ENCODE measurements around the gene KIF1A.

DNA sequence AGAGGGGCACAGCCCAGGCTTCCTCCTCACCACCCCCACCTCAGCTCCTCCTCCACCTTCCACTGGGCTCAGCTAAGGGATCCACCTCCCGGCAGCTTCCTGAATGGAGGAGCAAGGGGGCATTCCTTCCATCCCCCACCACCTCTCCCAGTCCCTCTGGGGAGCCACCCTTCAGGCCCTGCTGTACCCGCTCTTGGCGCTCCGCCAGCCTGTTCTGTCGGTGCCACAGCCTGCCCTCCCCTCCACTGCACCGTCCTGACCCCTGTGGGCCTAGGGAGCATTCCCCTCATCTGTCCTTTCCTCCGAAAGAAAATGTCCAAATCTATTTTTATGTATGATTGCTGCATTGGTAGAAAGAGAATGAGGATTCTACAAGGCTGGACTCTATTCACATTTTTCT lies 59.9 kb downstream of the KIF1A start:
- TF ChIP-seq, protein P1, sequence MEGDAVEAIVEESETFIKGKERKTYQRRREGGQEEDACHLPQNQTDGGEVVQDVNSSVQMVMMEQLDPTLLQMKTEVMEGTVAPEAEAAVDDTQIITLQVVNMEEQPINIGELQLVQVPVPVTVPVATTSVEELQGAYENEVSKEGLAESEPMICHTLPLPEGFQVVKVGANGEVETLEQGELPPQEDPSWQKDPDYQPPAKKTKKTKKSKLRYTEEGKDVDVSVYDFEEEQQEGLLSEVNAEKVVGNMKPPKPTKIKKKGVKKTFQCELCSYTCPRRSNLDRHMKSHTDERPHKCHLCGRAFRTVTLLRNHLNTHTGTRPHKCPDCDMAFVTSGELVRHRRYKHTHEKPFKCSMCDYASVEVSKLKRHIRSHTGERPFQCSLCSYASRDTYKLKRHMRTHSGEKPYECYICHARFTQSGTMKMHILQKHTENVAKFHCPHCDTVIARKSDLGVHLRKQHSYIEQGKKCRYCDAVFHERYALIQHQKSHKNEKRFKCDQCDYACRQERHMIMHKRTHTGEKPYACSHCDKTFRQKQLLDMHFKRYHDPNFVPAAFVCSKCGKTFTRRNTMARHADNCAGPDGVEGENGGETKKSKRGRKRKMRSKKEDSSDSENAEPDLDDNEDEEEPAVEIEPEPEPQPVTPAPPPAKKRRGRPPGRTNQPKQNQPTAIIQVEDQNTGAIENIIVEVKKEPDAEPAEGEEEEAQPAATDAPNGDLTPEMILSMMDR (IDR thresholded peaks at IDR 0.05; ENCODE audit: low read length): no peak
- no peak for TF ChIP-seq EZH2 (IDR thresholded peaks at IDR 0.05; ENCODE audit: borderline replicate concordance, low read length)

Measured in OCI-LY1 (cell line).